Measurements from ENCODE around the gene BSN. TPM values are rescaled to one million over a fixed set of nuclear protein-coding genes. Genes with fewer than 3 reads are reported as not detected.
"Not testable (repeated sequence)": the region's sequence is repeated elsewhere in the genome, so short reads cannot be mapped to it uniquely, and the experiment has no call there.

BSN gene
- total RNA-seq, 1 donor from 2014 or later: 0.39 TPM

DNA sequence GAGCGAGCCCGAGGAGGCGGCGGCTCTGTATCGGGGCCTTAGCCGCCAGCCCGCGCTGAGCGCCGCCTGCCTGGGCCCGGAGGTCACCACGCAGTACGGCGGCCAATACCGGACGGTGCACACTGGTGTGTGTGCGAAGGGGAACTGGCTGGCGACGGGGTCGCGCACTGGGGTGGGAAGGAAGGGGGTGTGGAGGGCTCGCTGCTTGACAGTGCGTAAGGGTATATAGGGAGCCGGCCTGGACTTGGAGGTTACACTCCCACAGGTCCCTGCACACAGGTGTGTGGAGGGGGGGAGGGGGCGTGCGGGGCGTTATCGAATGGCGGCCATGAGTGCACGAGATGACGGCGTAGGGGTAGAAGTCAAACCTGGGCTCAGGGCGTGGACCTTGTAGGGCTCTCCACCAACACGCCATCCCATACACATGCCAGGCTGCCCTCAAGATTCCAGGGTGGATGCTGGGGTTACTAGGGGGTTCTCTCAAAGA is 120.3 kb downstream of the BSN start:
- DNase-seq: no peak

DNA sequence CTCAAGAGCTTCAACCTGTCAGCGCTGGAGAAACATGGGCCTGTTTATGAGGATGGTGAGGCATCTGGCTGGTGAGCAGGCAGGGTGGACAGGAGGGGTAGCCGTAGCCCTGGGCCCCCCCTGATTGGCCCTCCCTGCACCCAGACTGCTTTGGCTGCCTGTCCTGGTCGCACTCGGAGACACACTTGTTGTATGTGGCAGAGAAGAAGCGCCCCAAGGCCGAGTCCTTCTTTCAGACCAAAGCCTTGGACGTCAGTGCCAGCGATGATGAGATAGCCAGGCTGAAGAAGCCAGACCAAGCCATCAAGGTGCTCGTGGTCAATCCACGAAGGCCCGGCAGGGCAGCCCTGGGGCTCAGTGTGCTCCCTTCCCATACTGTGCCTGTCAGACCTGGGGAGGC is 121.6 kb downstream of the BSN start:
- no peak for DNase-seq

DNA sequence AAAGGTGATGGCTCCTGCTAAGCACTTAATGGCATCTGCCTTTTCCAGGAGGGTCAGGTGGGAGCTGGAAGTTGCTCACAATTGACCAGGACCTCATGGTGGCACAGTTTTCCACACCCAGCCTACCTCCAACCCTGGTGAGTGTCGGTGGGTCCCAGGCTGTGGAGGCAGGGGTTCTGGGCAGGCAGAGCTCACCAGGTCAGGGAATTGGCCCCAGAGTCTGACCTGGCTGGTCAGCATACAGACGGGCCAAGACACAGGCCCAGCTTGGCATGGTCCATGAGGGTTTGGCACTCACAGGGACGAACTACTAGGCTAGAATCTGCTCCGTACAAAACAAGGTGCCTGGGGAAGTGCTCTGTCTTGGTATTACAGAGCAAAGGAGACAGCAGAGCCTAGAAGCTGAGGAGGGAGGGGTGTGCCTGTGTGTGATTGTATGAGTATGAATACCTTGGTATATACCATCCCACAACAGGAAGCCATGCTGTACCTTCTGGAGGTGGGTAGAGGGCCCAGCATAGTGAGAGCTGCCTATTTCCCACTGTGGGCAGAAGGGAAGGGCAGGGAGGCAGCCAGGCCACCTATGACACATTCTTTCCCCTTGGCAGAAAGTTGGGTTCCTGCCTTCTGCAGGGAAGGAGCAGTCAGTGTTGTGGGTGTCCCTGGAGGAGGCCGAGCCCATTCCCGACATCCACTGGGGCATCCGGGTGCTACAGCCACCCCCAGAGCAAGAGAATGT is 126.4 kb downstream of the BSN start:
- DNase-seq: no peak

DNA sequence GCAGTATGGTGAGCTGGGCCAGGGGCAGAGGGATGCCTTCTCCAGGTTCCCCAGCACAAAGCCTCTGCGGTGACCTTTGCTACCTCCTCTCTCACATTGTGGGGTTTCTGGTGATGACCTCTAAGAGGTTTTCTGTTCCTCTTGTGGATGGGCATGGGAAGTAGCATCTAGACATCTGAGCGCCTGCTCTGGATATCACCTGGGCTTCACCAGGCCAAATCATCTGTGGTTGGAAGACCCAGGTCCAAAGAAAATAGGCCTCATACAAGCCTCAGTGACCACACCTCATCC is 126.9 kb downstream of the BSN start:
- no peak for DNase-seq

DNA sequence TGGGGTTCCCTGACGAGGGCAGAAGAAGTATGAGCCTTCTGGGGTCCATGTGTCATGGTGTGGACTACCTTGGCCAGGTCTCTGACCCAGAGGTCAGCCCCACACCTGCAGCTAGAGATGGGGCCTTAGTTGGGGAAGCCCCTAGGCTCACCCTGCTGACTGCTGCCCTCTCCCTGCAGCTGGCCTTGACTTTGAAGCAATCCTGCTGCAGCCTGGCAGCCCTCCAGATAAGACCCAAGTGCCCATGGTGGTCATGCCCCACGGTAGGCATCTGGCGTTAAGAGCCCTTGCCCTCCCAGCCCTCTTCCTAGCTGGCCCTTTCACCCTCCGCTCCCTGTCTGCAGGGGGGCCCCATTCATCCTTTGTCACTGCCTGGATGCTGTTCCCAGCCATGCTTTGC is 127.3 kb downstream of the BSN start:
- DNase-seq: no peak

DNA sequence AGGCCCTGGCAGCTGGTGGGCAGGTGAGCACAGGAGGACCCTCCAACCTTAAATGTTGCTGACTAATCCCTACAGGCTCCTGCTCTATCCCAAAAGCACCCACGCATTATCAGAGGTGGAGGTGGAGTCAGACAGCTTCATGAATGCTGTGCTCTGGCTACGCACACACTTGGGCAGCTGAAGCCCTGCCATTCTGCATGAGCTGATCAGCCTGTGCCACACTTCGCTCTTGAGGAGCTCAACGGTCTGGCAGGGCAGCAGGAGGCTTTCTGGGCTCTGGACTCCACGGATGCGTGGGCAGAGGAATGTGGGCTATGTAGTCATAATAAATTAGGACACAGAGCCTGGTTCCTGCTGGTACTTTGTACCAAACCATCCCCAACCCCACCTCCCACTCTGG is 128.9 kb downstream of the BSN start:
- DNase-seq: no peak

DNA sequence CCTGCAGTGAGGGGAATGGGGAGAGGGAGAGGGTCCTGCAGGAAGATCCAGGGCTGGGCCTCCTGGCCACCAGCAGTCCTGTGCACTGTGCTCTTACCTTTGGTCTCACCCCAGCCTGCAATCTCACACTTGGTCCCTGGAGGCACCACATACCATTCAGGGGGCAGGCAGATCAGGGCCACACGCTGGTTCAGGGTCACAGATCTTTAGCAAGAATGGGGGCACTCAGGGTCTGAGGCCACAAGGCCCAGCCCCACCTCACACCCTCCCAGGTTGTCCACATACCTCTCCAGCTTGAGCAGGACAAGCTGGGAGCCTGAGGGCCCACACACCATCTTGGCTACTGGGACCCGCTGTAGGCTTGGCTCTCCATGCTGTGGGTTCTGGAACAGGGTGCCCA is 130.2 kb downstream of the BSN start:
- DNase-seq: not testable (repeated sequence)

DNA sequence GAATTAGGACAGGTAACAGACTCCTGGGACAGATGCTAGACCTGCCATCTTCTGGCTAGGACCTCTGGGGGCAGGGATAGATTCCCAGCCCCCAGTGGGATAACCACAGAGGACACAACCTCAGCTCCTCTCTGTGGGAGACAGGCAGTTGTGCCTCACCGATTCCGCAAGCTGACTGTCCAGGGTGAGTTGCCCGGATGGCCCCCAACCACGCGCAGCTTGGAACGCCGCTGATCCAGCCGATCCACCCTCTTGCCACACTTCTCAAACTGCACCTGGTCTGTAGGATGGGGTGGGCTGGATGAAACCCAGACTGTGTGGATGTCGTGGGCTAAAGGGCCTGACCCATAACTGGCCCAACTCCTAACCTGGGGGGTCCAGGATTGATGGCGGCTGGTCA is 130.8 kb downstream of the BSN start:
- DNase-seq: not testable (repeated sequence)

DNA sequence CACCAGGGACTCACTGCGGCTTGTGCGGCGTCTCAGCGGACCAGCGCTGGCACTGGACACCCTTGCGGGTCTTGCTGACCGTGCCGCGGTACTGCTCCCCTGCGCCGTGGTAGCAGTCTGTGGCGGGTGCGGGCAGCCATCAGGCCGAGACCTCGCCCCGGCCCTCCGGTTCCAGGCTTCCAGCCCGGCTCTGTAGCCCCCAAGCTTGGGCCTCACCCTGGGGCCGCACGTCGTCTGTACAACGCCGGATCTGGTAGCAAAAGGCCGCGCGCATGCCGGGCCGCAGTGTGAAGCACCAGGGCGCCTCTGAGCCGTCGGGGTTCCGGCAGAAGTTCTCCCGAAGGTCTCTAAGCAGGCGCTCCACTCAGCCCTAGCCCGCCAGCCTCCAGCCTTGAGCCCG is 131.6 kb downstream of the BSN start:
- DNase-seq: not testable (repeated sequence)

DNA sequence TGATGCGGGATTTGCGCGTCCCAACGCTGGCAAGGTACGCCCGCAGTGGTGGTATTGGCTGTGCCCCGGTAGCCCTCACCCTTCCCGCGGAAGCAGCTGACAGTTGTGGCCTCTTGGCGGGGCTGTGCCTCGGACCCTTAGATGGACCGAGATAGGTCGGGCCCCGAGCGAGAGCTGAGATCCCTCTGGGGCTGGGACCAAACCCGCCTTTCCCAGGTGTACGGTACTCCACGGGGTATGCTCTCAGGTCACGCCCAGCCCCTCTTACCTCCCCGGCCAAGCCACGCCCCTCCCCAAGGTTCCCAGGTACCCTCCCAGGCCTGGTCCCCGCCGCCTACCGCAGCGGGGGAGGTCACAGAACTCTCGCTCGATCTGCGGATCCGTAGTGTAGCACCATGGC is 132.1 kb downstream of the BSN start:
- DNase-seq: not testable (repeated sequence)

DNA sequence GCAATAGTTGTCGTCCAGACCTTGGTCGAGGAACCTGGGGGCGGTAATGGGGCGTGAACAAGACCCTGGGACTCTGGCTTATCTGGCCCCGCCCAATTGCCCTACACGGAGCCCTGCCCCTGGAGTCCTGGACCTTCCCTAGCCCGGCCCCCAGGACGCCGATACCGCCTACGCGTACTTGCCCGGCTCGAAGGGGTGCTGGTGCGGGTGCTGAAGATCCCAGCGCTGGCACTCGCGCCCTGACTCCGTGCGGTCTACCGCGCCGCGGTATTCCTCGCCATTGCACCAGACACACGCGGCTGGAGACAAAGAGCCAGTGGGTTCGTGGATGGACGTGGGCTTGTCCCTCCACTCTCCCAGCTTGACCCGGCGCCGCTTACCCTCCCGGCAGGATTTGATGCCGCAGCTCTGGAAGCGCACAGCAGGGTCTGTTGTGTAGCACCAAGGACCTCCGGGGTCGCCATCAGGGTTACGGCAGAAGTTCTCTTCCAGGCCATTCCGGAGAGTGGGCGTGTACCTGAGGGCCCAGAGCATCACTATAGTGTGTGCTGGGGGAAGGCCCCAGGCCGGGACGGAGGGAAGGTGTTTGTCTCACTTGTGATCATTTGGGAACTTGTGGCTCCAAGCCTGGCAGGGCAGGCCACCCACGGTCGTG is 132.6 kb downstream of the BSN start:
- DNase-seq: not testable (repeated sequence)

DNA sequence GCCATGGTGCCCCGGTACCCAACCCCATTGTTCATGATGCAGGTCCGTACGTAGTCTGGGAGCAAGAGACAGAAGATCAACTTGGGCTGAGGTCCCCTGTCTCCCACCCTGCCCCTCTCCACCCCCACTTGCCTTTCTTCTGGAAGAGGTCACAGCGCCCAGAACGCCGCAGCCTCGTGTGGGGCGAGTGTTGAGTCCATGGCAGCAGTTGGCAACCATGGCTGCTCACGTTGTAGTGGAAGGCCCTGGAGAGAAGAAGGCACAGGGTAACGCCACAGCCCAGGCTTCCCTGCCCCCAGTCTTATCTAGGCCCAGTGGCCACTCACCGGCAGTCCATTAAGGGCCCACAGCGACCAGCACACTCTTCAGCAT is 133.1 kb downstream of the BSN start:
- not testable (repeated sequence) for DNase-seq

DNA sequence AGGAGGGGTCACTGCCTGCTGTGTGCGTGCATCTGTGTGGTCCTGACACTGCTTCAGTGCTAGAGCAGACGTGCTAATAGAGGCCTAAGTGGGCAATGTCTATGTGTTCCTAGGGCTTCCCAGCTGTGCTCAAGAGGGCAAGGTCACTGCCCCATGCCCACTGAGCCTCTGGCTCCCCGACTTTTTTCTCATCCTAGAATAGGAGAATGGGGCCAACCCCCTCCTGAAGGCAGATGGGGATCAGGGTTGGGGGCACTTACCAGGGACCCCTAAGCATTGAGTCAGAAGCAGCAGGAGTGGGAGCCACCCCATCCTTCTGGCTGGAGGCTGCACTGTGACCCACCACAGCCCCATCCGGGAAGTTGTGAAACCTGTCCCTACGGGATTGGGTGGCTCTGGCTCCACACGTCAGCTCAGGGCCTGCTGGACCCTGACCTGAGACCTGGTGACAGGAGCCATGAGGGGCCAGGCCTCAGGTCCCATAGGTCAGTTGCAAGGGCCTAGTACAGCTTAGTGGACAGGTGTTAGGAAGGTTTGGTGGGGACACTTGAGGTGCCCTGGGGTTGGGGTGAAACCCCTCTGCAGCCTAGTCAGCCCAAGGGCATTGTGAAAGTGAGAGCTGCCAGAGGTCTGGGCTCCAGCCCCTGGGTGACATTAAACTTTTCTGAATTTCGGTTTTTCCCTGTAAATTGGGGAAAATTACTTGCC is 134.2 kb downstream of the BSN start:
- DNase-seq: not testable (repeated sequence)

DNA sequence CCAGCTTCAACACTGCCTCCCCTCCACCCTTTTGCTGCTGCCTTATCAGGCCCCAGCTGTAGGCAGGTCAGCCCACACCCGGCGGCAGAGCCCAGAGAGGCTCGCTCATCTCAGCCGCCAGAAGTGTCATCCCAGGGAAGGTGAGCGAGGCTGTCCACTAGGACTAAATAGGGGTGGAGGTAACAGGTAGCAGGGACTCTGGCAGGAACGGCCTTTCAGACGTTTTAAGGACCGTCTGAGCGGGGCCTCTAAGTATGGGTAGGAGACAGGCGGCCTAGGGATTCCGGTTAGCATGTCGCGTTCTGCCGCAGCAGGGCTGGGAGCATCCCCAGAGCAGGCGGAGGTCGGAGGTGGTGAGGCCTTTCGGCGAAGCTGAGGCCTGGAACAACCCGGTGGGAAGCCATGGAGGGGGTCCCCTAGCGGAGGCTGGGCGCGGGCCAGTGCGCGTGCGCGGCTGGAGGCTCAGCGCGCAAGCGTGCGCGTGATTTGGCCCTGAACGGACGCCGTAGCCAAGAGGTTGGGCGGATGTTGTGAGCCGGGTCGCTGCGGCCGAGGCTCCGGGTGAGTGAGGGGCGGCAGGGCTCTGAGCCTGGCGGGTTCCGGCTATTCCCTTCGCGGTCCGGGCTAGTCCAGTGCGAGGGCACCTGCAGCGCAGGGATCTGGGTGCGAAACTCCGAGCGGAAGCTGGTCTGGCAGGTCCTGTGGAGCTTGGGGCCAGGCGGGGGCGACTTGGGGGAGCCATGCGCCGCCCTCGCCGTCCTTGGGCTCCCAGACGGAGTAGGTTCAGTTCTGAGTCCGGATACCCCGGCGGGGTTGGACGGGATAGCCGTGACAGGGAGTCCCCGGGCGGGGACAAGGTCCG is 135.0 kb downstream of the BSN start, which contains the start of the genes MST1 and RNF123:
Gene MST1, minus strand, starts transcription at position 429 of the 862 bp plus-strand sequence. CDS start 783 bp downstream, outside the sequence.
Gene RNF123, plus strand, starts transcription at position 512 of the 862 bp plus-strand sequence. CDS start 1,609 bp downstream, outside the sequence.
- no peak for DNase-seq

DNA sequence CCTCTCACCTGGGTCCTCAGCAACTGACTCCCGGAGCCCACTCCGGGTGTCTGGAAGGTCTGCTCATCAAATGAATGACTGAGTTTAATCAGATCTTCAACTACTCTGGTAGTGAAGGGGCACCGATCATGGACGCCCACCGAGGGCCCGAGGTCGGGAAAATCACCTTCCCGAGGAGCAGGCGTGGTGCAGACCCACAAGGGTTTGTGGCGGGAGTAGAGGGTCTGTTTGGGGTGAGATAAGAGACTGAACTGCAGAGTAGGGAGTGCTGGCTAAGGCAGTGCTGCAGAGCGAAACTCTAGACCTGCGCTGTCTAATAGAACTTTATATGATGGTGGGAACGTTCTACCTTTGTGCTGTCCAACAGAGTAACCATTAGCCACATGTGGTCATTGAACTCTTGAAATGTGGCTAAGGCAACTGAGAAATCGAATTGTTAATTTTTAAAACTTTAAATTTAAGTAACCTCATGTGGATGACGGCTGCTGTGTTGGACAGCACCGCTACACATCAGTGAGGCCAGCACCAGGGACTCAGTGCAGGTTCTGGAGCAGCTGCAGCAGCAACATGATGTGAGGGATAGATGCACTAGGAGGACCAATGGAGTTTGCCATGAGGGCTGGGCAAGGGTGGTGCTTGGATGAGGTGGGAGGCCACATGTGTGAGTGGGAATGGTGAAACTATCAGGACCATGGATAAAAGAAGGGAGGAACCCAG is 135.8 kb downstream of the BSN start:
- not testable (repeated sequence) for DNase-seq

DNA sequence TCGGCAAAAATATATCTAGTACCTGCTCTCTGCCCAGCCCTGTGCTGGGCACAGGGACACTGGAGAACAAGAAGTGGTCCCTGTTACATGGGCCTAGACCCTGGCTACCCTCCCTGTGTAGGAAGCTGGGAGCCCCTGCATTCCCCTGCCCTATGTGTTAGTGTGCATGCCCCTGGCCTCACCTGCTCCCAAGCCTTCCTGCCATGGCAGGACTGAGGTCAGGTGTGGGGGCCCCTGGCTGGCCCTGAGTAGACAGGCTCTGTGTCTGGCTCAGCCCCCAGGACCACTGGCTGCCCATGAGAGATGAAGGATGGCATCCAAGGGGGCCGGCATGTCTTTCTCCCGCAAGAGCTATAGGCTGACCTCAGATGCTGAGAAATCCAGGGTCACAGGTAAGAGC is 136.6 kb downstream of the BSN start:
- DNase-seq: not testable (repeated sequence)

DNA sequence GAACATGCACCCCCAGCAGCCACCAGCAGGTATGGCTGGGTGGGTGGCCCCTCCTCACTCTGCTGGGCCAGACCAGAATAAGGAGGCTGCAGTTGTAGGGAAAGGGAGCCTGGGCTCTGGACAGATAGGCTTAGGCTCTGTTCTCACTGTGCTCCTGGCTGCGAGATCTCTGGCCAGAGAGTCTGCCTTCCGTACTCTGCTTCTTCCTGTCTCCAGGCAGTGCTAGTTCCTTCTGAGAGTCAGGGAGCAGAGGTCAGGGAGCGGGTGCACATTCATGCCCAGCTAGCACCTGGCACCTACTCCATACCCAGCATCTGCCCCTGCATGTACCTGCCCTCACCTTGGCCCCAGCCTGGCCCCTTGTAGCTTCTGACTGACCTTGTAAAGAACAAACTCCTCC is 137.2 kb downstream of the BSN start:
- not testable (repeated sequence) for DNase-seq

DNA sequence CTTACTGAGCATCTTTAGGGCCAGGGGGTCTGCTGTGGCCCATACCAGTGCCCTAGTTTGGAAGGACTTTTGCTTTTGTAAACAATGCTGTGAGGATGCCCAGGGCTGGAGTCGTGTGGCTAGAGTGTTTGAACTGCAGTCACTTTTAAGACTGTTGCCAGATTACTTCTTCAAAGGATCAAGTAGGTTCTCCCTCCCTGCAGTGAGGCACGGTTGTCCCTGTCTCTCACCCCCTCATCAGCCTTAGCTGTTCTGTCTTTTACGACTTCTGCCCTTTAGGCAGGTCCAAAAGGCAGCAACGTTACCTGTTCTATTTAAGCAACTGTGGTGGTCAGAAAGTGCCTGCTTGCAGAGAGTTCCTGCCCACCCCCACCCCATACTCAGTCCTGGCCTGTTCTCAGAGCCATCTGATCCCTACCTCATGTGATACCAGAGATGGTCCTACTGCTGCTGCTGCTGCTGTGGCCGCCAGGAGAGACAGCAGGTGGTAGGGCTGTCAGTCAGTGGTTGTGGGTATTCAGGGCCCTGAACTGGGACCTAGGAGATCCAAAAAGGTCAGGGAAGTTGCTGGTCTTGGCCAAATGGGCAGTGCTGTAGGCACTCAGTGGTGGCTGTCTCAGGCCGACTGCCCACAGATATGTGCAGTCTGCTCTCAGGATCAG is 140.3 kb downstream of the BSN start:
- DNase-seq: not testable (repeated sequence)

DNA sequence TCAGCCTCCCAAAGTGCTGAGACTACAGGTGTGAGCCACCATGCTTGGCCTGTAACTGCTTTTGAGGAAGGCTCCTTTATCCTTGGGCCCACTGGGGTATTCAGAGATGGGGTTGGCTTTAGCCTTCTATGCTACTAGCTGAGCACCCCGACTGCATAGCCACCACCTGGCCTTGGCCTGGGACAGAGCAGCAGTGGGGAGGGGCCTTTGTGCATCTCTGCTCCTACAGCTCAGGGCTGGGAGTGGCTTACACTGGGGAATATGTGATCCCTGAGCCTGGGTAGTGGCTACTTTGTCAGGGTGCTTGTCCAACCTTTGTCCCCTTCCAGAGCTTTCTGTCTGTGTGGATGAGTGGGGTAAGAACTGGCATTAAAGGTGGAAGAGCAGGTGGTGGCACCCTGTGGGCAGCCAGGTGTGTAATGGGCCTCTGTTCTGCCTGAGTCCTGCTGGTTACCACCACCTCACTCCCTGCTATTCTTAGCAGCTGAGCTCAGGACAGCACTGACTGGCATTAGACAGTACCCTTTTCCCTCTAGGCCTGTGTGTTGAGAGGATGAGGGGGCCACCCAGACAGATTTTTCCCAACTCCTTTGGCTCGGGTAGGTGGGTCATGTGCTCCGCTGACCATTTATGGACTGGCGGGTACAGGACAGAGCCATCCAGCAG is 141.2 kb downstream of the BSN start:
- DNase-seq: not testable (repeated sequence)

DNA sequence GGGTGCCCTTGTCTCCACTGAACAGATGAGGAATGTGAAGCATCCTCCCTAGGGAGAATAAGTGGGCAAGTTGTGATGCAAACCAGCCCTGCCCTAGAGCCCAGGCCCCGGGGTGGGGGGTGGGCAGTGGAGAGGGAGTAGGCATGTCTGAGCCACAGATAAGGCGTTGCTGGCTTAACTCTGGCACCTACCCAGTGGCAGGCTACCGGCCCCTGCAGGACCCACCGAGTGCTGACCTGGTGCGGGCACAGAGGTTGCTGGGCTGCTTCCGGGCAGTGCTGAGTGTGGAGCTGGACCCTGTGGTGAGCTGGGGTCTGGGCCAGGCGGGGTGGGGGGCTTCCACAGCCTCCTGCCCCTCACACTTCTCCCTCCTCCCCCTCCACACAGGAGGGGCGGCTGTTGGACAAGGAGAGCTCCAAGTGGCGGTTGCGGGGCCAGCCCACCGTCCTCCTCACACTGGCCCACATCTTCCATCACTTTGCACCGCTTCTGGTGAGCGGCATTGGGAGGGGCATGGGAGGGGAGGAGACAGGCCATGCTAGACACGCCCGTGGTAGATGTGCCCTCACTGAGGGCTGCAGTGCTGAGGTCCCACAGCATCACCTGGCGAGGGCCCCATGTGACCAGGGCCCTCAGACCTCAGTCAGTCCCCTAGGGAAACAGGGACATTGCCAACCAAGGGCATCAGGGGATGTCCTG is 145.2 kb downstream of the BSN start:
- DNase-seq: no peak
